HG03354 (cell line): ENCODE data around the gene IRF3.
"Not testable (repeated sequence)": the region's sequence is repeated elsewhere in the genome, so short reads cannot be mapped to it uniquely, and the experiment has no call there.

ENCODE experiments used
- ATAC-seq: cut with Tn5 transposase; IDR thresholded peaks from one replicate; pipeline ENCODE4 v1.9.1; 2021; ENCODE audit warnings: mild to moderate bottlenecking; ENCODE audit not compliant: unreplicated experiment, poor library complexity, severe bottlenecking

The IRF3 gene

DNA sequence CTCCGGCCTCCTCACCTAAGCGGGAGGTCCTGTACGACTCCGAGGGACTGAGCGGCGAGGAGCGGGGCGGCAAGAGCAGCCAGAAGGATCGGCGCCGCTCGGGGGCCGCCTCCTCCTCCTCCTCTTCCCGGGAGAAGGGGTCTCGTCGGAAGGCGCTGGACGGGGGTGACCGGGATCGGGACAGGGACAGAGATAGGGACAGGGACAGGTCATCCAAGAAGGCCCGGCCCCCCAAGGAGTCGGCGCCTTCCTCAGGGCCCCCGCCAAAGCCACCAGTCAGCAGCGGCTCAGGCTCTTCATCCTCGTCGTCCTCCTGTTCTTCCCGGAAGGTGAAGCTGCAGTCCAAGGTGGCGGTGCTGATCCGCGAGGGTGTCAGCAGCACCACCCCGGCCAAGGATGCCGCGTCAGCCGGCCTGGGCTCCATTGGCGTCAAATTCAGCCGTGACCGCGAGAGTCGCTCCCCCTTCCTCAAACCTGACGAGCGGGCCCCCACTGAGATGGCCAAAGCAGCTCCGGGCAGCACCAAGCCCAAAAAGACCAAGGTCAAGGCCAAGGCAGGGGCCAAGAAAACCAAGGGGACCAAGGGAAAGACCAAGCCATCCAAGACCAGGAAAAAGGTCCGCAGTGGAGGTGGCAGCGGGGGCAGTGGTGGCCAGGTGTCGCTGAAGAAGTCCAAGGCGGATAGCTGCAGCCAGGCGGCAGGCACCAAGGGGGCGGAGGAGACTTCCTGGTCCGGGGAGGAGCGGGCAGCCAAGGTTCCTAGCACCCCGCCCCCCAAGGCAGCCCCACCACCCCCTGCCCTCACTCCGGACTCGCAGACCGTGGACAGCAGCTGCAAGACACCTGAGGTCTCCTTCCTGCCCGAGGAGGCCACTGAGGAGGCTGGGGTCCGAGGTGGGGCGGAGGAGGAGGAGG is 12.8 kb downstream of the IRF3 start:
- no peak for ATAC-seq

DNA sequence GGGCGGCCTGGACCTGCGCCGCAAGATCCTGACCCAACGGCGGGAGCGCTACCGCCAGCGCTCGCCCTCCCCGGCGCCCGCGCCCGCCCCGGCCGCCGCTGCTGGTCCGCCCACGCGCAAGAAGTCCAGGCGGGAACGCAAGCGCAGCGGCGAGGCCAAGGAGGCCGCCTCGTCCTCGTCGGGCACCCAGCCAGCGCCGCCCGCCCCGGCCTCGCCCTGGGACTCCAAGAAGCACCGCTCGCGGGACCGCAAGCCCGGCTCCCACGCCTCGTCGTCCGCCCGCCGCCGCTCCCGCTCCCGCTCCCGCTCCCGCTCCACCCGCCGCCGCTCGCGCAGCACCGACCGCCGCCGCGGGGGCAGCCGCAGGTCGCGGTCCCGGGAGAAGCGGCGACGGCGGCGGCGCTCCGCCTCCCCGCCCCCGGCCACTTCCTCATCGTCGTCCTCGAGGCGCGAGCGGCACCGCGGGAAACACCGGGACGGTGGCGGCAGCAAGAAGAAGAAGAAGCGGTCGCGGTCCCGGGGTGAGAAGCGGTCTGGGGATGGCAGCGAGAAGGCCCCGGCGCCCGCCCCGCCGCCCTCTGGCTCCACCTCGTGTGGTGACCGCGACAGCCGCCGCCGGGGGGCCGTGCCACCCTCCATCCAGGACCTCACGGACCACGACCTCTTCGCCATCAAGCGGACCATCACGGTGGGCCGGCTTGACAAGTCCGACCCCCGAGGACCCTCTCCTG is 13.7 kb downstream of the IRF3 start:
- no peak for ATAC-seq

GRCh38 chr19:49651029-49651819 is 14.4 kb downstream of the IRF3 start:
- ATAC-seq, result no peak

- ATAC-seq, result no peak
Observed at GRCh38 chr19:49646586-49646985, 19.1 kb downstream of the IRF3 start.

DNA sequence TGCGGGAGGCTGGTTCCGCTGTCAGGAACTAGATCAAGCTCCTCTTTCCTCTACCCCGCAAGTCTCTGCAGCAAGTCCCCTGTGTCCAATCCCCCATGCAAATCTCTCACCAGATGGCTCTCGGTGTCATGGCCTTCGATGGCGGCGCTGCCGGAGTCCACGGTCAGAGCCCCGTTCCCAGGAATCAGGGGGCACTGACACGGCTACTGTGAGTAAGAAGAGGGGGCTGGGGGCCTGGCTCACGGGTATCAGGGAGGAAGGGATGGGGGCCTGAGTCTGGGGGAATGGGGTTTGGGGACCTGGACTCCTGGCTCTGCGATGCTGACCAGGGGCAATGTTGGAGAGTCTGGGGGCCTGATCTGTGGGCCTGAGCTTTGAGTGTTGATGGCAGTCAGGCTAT is 19.7 kb downstream of the IRF3 start:
- no peak for ATAC-seq

DNA sequence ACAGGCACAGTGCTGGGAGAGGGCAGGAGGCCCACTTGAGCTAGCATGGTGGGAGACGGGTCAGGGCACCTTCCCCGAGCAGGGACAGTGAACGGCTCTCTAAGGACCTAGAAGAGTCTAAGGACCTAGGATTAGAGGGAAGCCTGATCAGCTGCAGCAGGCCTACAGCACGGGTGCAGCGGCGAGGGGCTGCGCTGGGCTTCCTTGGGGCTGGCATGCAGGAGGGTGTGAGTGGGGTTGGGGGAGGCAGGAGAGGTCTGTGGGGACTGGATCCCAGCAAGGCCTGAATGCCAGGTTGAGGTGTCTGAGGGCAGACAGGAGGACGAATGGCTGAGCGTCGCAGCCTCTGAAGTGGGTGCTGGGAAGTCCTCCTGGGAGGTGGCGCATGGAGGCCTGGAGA is 20.1 kb downstream of the IRF3 start:
- ATAC-seq, result no peak

DNA sequence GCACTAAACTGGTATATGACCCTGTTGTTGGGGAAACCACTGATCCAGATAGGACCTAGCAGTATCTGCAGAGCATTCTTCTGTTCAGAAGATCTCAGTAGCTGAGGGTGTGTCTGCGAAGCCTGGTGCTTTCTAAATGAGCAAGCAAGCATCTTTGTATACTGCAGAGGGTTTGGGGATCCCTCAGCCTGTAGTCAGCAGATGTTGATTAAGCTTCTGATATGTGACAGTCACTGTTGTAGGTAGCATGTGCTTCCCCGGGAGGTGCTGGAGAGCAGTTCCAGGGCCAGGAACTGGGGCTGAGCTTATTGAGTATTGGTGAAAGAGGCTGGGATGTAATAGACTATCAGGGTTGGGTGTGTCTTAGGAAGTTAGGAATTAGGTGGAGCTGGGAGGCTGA is 22.2 kb downstream of the IRF3 start:
- no peak for ATAC-seq

DNA sequence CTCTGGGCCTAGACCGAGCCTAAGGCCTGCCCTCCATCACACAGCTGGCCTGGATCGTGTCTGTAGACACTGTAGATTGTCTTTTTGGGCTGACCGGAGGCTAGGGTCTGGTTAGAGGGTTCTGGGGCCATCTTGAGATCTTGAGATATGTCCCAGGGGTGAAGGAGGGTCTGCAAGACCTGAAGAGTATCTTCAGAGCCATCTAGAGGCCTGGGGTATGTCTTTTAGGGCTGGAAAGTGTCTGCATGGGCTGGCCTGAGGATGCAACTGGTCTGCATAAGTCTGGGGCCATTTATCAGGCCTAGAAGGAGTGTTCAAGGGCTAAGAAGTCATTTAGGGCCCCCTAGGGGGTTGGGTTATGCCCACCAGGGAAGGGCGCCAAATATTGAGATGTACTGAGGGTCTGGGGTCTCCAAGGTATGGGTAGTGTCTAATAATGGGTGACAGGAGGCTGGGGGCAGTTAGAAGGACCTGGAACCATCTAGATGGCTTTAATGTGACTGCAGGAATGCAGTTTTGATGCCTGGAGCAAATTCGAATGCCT is 23.1 kb downstream of the IRF3 start:
- no peak for ATAC-seq

DNA sequence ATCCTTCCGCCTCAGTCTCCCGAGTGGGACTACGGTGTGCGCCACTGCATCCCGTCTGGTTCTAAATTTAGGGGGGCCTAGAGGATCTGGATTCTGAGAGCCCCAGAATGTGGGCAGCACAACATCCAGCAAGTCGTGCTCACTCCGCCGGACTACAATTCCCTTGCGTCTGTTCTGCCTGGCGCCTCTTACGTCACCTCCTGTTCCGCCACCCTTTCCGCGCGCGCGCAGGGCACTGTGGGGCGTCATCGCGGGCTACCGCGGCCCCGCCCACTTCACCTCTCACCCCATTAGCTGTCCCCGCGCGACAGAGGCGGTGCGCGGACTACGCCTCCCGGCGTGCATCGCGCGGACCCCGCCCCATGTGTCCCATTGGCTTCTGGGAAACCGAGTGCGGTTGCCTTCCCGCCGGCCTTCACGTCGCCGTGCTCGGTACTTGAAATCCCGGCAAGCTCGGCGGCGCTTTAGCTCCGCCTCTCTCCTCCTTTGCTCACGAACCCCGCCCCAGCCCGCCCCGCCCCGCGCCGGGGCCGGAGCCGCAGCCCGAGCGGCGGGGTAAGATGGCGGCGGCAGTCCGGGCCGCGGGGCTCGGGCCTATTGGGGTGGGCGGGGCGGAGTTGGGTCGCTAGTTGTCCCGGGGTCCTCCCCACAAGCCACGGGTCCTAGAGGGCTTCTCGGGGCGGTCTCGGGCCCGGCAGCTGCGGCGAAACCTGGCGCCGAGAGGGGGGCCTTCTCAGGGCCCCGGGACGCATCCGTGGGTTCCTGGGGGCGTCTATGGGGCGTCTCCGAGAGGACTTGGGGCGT is 23.8 kb downstream of the IRF3 start, which contains the start of gene SCAF1:
Gene SCAF1 (plus strand): TSS at position 522 of the 804 bp plus-strand sequence. CDS start 2,818 bp downstream, outside the sequence.
- peak; percentile 62 for ATAC-seq

- peak; percentile 68 for ATAC-seq
Observed at GRCh38 chr19:49640113-49640898, 25.4 kb downstream of the IRF3 start, which contains the start of gene RRAS. Gene RRAS, minus strand, starts transcription at chr19:49640143. Its CDS starts 45 bp downstream, at chr19:49640098.

- no peak for ATAC-seq
Observed at GRCh38 chr19:49639401-49640112, 26.1 kb downstream of the IRF3 start.

GRCh38 chr19:49637821-49638738 is 27.6 kb downstream of the IRF3 start:
- no peak for ATAC-seq

DNA sequence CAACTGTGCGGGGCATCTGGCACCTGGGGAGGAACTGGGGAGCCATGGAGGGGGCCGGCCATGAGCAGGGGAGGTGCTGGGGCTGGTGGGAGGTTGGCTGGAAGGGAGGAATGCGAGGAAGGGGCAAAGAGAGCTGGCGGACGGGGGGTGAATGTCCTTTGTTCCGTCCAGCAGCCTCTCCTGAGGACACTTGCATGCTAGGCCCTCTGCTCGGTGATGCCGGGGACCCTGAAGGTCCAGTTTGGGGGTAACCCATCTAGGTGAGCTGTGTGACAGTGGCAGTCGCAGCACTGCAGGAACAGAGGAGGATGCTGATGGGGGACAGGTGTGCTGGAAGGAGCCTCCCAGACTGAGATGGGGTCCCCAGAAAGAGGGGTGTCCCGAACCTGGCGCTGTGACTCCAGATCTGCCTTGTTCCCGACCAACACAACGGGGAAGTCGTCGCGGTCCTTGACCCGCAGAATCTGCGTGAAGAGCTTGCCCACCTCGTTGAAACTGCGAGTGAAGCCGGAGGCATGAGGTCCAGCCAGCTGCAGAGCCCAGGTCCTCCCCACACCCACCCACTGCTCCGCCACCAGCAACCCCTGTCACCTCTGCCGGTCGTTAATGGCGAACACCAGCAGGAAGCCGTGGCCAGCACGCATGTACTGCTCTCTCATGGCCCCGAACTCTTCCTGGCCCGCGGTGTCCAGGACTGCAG is 29.3 kb downstream of the IRF3 start:
- ATAC-seq, result no peak

GRCh38 chr19:49635530-49636232 is 30.0 kb downstream of the IRF3 start:
- no peak for ATAC-seq

GRCh38 chr19:49633273-49633672 is 32.4 kb downstream of the IRF3 start:
- not testable (repeated sequence) for ATAC-seq
